Cardiac muscle cell (in vitro differentiated cells and primary cell): ENCODE results near the gene SGO2. TPM values are rescaled to one million over a fixed set of nuclear protein-coding genes. Genes with fewer than 3 reads are reported as not detected.
A peak's percentile ranks its signal among the peaks of the same experiment; 100 is the strongest.

Experiments used
- DNase-seq, 2 donors: peaks; one replicate each; pipeline versions ENCODE4 v3.0.0 to v3.0.0-alpha.2; 2010 to 2017; ENCODE audit warnings: low read depth in 1 of 2, low spot score in 1 of 2
- H3K27ac ChIP-seq: fragments of 200-600 bp; sonication (generic); 2 replicates; pipeline ENCODE4 v1.5.1; 2016
- H3K27me3 ChIP-seq: fragments of 200-600 bp; sonication (generic); 2 replicates; pipeline ENCODE4 v1.6.0; 2016; ENCODE audit warnings: control low read depth
- H3K36me3 ChIP-seq: fragments of 200-600 bp; sonication (generic); 2 replicates; pipeline ENCODE4 v1.5.1; 2016; ENCODE audit warnings: control low read depth
- H3K4me1 ChIP-seq: fragments of 200-600 bp; sonication (generic); 2 replicates; pipeline ENCODE4 v1.8.1; 2017; ENCODE audit warnings: low read depth, mild to moderate bottlenecking, mixed run types
- H3K4me3 ChIP-seq: fragments of 200-600 bp; sonication (generic); 2 replicates; pipeline ENCODE4 v1.5.1; 2016; ENCODE audit warnings: mild to moderate bottlenecking
- H3K9me3 ChIP-seq: fragments of 200-600 bp; sonication (generic); 2 replicates; pipeline ENCODE4 v1.5.1; 2017; ENCODE audit warnings: low read depth, mild to moderate bottlenecking, control low read depth
- CTCF ChIP-seq: IDR thresholded peaks from 2 replicates; pipeline ENCODE4 v1.5.1; 2012; ENCODE audit warnings: low read depth, mild to moderate bottlenecking, low read length
- polyA plus RNA-seq: library from polyadenylated mRNA; unstranded; fragments of >200 nt; fragmentation: Nextera tagmentation; extraction: Ambion mirVana; gene quantifications from 2 replicates; pipeline ENCODE4 v1.2.1, GENCODE V29; 2016
- total RNA-seq: library from RNA; depleted of rRNA; stranded (reverse); fragments of >200 nt; gene quantifications from 2 replicates; pipeline ENCODE4 v1.2.3, GENCODE V29; 2016

The SGO2 gene
- total and polyA plus RNA-seq, 2 experiments from 2014 or later = 8.1 to 13.9 TPM

DNA sequence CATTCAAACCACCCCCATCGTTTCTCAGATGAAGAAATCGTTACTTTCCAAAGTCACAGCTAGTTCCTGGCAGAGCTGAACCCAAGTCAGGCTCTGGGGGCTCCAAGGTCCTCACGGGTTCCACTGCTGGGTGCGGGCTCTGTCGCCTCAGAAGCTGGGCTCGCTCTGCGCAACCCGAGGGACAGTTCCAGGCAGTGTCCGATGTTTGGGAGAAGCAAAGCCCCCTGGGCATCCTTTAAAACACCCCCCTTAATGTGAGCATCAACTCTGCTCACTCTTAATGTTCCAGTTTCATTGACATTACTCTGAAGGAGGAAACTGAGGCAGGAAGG lies 60.6 kb downstream of the SGO2 start:
- peaks cover 13% of the 10 kb centered on the region for H3K27me3 ChIP-seq
- no peak overlapping the region for H3K4me3 ChIP-seq
- H3K4me1 ChIP-seq = no peaks in the 10 kb centered on the region
- DNase-seq = no peak
- no peak overlapping the region for H3K27ac ChIP-seq
- H3K9me3 ChIP-seq = no peaks in the 10 kb centered on the region
- TF ChIP-seq CTCF = no peak
- H3K36me3 ChIP-seq = no peaks in the 10 kb centered on the region

DNA sequence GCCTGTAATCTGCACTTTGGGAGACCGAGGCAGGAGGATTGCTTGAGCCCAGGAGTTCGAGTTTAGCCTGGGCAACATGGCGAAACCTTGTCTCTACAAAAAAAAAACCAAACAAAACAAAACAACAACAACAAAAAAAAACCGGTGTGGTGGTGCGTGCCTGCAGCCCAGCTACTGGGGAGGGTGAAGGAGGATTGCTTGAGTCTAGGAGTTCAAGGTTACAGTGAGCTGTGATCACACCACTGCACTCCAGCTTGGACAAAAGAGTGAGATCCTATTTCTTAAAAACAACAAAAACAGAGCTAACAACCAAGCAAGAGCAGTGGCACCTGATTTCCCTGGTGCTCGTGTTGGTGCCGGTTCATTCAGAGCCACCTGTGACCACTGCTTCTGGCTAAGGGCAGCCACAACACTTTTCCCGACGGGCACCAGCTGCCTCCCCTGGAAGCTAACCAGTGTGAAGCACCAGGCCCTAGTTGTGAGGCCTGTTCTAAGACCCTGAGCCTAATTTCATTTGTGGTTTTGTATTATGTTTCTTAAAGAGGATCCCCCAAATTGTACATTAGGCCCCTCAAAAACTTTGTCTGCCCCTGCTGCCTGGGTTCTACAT lies 61.1 kb downstream of the SGO2 start:
- Histone ChIP-seq H3K4me3 (no peak overlapping the region), H3K27me3 (peaks cover 13% of the 10 kb centered on the region), H3K4me1 (no peaks in the 10 kb centered on the region), H3K36me3 (no peaks in the 10 kb centered on the region), H3K27ac (no peak overlapping the region), H3K9me3 (no peaks in the 10 kb centered on the region)
- TF ChIP-seq CTCF = no peak
- DNase-seq = no peak

DNA sequence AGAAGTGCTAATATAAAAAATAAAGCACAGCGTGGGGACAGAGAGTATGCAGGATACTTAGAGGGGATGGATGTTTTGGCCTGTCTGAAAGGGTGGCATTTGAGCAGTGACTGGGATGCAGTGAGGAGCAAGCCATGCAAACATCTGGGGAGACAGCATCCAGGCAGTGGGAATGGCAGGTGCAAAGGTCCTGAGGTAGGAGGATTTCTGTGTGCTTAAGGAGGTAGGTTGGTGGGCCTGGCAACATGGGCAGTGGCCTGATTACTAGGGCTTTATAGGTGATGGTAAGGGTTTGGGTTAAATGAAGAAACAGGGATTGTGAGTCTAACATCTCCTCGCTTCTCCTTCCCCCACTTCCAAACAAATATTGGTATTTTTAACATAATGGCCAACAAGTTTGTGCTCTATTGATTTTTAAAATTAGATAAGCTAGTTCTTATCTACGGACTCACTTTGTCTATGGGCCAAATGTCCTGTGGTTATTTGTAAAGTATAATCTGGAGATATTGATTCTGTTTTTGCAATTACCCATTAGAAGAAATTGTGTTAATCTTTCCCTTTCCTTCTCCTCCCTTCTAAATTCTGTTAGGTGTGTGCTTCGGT lies 62.2 kb downstream of the SGO2 start:
- H3K4me1 ChIP-seq = no peaks in the 10 kb centered on the region
- peaks cover 13% of the 10 kb centered on the region for H3K27me3 ChIP-seq
- no peak overlapping the region for H3K27ac ChIP-seq
- TF ChIP-seq CTCF = no peak
- no peak overlapping the region for H3K4me3 ChIP-seq
- no peaks in the 10 kb centered on the region for H3K36me3 ChIP-seq
- H3K9me3 ChIP-seq = no peaks in the 10 kb centered on the region
- DNase-seq = no peak

GRCh38 chr2:200590090-200590489 lies 64.1 kb downstream of the SGO2 start:
- TF ChIP-seq CTCF = no peak
- Histone ChIP-seq H3K27me3 (peaks cover 13% of the 10 kb centered on the region), H3K27ac (no peak overlapping the region), H3K36me3 (no peaks in the 10 kb centered on the region), H3K9me3 (no peaks in the 10 kb centered on the region), H3K4me3 (no peak overlapping the region), H3K4me1 (no peaks in the 10 kb centered on the region)
- DNase-seq = peak in 1 of 2 donors; percentile 46

GRCh38 chr2:200591308-200591707 lies 65.3 kb downstream of the SGO2 start:
- no peak overlapping the region for H3K4me3 ChIP-seq
- no peak for DNase-seq
- H3K36me3 ChIP-seq = no peaks in the 10 kb centered on the region
- no peak for TF ChIP-seq CTCF
- no peaks in the 10 kb centered on the region for H3K4me1 ChIP-seq
- no peaks in the 10 kb centered on the region for H3K9me3 ChIP-seq
- H3K27me3 ChIP-seq = peaks cover 8% of the 10 kb centered on the region
- H3K27ac ChIP-seq = no peak overlapping the region
